ACHN (cell line): ENCODE results near the gene GLT8D2.

Source experiments
- DNase-seq: peaks from one replicate; pipeline ENCODE4 v3.0.0-alpha.2; 2015
- in situ Hi-C: cut with HindIII; loops from 2 replicates; pipeline ENCODE4 v1.10.0; 2017; ENCODE audit warnings: low sequenced_read_pairs, low pct_ligation_motif_present, low pct_unique_long_range_greater_than_20kb

GLT8D2 gene

DNA sequence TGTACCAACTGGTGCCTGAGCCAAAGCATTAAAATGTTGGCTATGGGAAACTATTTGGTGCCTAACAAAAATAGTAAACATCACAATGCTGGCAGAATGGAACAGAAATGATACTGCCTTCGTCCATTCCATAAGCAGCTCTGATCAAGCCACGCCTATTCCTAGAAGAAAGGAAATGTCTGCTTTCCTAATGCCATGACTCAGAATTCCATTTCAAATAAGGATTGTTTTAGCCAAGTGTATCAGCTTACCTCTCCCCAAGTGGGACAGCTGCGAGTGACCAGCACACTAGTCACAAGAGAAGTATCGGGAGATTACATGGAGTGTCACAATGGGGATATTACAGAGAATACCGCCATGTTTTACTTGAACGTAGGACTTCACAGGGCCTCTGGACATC is 38.7 kb downstream of the GLT8D2 start:
- peak; percentile 29 for DNase-seq
- in situ Hi-C loops: no loop called here

DNA sequence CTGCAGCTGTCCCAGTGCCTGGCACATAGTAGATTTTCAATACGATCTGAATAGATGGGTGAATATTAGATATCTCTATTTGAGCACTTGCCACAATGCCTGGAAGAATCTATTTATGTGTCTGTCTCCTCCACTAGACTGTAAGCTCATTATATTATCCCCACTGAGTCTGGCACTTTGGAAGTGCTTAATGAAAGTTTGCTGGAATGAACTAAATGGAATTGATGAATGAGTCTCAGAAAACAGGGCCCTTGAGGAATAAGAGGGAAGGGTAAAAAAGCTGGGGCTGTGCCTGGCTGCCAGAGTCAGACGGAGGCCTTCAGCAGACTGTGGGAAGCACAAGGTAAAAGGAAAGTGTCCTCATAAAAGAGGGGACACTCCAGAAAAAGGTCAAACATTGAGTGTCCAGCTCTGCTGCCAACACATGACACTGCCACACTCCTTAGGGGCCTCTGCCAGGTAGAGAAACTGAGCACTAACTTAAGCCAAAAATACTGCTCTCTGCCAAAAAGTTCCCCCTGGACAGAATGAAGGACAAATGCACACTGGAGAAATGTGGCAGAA is 39.3 kb downstream of the GLT8D2 start:
- in situ Hi-C loops: no loop called here
- no peak for DNase-seq

DNA sequence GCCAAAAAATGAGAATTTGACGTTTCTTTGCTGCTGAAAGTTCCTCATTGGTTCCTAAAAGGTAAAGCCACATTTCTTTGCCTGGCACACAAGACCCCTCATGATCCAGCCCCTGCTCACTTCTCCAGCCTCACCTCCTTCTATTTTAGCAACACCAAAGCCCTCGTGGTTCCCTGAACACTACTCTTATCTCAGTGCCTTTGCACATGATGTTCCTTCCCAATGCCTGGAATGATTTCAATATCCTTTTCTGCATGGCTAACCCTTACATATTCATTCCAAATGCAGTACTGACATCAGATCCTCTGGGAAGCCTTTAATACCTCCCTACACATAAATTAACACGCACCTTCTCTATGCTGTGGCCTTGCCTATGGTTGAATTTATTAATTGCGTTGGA is 39.9 kb downstream of the GLT8D2 start:
- in situ Hi-C loops: no loop called here
- DNase-seq: no peak

GRCh38 chr12:104006929-104007328 is 43.1 kb downstream of the GLT8D2 start:
- in situ Hi-C loops: no loop called here
- peak; percentile 90 for DNase-seq

DNA sequence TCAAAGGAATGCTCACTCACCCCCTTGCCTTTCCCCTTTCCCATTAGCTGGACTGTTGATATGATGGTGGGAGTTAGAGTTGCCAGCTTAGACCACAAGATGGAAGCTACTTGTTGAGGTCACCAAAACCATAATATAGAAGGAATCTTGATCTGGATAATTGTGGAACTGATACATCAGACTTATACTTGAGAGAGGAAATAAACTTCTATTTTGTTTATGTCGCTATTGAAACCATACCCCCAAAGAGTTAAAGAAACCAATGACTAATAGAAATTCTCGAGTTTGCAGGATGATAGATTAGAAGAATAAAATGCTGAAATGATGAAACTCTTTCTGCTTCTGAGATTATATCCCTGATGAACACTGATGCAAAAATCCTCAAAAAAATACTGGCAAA is 46.4 kb downstream of the GLT8D2 start:
- in situ Hi-C loops: no loop called here
- DNase-seq: no peak

- in situ Hi-C loops: no loop called here
- no peak for DNase-seq
Observed at GRCh38 chr12:104002686-104003085, 47.3 kb downstream of the GLT8D2 start.

DNA sequence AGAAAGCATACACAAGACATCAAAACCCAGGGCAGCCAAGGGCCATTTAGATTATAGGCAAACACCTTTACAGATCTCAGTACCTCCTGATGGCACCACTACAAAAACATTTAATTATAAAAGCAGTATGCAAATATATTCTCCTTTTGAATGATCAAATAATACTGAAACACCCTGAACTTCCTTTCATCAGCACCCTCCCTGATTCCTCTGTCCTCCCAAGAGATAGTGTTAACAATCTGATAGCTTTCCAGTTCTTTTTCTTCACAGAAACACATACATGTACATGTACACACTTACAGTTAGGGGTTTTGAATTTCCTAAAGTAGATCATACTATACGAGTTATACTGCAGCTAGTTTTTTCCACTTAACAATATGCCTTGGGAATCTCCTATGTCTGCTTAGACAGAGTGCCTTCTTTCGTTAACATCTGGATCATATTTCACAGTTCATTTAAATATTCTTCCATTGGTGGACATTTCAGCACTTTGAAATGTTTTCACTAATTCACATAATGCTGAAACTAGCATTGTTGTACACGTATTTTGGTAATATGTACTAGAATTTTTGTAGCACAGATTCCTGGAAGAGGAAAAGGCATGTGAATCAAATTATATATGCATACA is 49.1 kb downstream of the GLT8D2 start:
- in situ Hi-C loops: no loop called here

GRCh38 chr12:103998976-103999375 is 51.0 kb downstream of the GLT8D2 start:
- DNase-seq: no peak
- in situ Hi-C loops: no loop called here

More for the DNA sequence above, 49.1 kb downstream of the GLT8D2 start:
- DNase-seq: no peak

DNA sequence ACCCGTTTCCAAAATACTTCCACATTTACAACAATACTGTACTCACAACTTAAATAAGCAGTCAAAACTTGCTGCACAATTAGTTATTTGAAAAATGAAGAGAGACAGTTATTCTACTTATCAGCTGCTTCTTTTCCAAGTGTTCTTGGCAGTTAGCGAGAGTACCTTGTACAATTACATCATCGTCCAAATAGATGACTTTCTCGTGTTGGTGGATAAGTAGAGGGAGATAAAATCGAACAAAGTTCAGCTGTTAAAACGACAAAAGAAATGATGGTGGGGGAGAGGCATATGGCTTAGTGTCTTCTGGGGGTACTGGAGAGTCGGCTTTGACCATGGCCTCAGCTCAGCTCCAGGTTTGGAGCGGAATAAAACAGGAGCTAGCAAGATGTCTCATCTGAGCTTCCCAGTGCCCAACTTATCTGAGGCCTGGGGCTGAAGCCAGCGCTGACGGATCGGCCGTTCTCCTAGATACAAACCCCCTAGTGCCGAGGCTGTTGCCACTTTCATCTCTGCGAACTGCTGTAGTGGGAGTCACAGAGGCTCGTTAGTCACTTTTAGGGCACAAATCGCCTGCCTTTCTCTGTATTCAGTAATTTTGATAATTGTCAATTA is 52.6 kb downstream of the GLT8D2 start:
- DNase-seq: no peak
- in situ Hi-C loops: no loop called here

- in situ Hi-C loops: no loop called here
- DNase-seq: no peak
Observed at GRCh38 chr12:103996595-103996994, 53.4 kb downstream of the GLT8D2 start.

DNA sequence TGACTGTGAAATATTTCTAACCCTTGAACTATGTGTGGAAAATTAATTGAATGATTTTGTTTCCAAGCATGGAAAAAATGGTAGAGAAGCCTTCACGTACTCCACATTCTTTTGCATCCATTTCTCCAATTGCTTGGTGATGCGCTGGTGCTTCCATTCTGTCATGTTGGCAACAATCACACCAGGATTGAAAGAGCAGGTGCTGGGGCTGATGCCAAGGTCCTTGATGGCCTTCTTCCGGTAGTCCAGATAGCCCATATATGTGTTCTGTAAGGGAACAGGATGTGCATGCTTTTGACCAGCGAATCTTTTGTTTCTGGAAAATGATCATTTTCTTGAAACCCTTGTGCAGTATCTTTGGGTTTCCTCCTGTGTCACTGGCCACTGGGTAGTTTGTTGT is 55.8 kb downstream of the GLT8D2 start:
- in situ Hi-C loops: no loop called here
- no peak for DNase-seq

DNA sequence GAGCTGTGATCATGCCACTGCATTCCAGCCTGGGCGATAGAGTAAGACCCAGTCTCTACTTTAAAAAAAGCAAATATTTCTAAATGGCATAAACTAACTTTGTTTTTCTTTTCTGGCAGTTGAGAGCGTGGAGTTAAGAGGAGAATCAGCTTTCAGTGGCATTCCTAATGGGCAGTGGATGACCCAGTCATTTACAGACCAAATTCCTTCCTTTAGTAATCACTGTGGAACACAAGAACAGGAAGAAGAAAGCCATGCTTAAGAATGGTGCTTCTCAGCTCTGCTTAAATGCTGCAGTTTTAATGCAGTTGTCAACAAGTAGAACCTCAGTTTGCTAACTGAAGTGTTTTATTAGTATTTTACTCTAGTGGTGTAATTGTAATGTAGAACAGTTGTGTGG is 63.2 kb downstream of the GLT8D2 start:
- DNase-seq: peak; percentile 23
- in situ Hi-C loops: no loop called here

- DNase-seq: no peak
- in situ Hi-C loops: no loop called here
Observed at GRCh38 chr12:103978384-103978982, 71.5 kb downstream of the GLT8D2 start.

GRCh38 chr12:103975368-103975767 is 74.6 kb downstream of the GLT8D2 start:
- no peak for DNase-seq
- in situ Hi-C loops: no loop called here

- no peak for DNase-seq
- in situ Hi-C loops: no loop called here
Observed at GRCh38 chr12:103973909-103974308, 76.1 kb downstream of the GLT8D2 start.

DNA sequence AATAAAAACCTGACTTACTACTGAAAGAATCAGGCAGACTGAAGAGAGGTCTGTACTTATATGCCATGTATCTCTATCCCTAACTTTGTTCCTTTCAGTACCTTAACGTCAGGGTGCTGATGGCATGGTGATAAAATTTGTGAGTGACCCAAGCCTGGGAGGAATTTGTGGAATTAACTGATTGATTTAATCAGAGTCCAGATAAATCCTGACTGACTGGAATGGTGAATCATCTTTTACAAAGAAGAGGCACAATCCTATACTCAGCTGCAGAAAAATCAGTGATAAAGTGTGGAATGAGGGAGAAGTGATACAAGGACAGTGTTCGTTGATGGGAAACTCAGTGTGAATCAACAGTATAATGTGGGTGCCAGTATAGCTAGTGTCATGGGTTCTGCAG is 80.6 kb downstream of the GLT8D2 start:
- in situ Hi-C loops: no loop called here
- DNase-seq: no peak

DNA sequence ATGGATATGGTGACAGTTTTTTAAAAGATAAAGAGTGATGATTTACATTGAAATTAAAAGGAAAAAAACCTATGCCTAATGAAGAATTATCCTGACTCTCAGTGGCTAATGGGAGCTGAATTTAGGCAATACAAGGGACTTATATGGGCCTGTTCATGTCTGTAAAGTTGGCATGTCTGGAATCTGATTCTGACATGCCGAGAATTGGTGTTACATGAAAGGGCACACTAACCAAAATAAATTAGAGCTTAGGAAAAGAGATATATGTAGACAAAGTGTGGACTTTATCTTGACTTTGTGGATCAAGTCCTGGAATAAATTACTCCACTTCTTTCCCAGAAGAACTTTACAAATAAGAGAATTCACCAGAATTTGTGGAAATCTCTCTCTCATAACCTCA is 83.3 kb downstream of the GLT8D2 start:
- in situ Hi-C loops: no loop called here
- DNase-seq: peak; percentile 27

- peak; percentile 100 for DNase-seq
- in situ Hi-C loops: no loop called here
Observed at GRCh38 chr12:103965590-103966504, 84.1 kb downstream of the GLT8D2 start, which contains the start of gene TDG. Gene TDG, plus strand, starts transcription at chr12:103965872. Its CDS starts 166 bp downstream, at chr12:103966038.

GRCh38 chr12:103965255-103965589 is 84.8 kb downstream of the GLT8D2 start:
- DNase-seq: no peak

More at GRCh38 chr12:103965255-103965589, 84.8 kb downstream of the GLT8D2 start:
- in situ Hi-C loops: no loop called here
